Retinal pigment epithelial cell (primary cell): ENCODE results near the gene PLP1.
"Not testable (repeated sequence)": the region's sequence is repeated elsewhere in the genome, so short reads cannot be mapped to it uniquely, and the experiment has no call there.

Experiments
- DNase-seq: peaks from one replicate; pipeline ENCODE4 v3.0.0-alpha.2; 2010; ENCODE audit warnings: low read depth
- H3K4me3 ChIP-seq: 2 replicates; pipeline ENCODE4 v1.5.1; 2011; ENCODE audit warnings: mild to moderate bottlenecking, low read length, control low read depth, moderate library complexity
- TF ChIP-seq, protein P1 (sequence below): conservative IDR thresholded peaks from 2 replicates; pipeline ENCODE4 v1.5.1; 2011; ENCODE audit warnings: low read depth, low read length, control low read depth, inconsistent platforms

The PLP1 gene

GRCh38 chrX:103805860-103806259, 29.2 kb downstream of the PLP1 start:
- no peak for DNase-seq
- TF ChIP-seq, protein P1, sequence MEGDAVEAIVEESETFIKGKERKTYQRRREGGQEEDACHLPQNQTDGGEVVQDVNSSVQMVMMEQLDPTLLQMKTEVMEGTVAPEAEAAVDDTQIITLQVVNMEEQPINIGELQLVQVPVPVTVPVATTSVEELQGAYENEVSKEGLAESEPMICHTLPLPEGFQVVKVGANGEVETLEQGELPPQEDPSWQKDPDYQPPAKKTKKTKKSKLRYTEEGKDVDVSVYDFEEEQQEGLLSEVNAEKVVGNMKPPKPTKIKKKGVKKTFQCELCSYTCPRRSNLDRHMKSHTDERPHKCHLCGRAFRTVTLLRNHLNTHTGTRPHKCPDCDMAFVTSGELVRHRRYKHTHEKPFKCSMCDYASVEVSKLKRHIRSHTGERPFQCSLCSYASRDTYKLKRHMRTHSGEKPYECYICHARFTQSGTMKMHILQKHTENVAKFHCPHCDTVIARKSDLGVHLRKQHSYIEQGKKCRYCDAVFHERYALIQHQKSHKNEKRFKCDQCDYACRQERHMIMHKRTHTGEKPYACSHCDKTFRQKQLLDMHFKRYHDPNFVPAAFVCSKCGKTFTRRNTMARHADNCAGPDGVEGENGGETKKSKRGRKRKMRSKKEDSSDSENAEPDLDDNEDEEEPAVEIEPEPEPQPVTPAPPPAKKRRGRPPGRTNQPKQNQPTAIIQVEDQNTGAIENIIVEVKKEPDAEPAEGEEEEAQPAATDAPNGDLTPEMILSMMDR = no peak
- no peak overlapping the region for H3K4me3 ChIP-seq

DNA sequence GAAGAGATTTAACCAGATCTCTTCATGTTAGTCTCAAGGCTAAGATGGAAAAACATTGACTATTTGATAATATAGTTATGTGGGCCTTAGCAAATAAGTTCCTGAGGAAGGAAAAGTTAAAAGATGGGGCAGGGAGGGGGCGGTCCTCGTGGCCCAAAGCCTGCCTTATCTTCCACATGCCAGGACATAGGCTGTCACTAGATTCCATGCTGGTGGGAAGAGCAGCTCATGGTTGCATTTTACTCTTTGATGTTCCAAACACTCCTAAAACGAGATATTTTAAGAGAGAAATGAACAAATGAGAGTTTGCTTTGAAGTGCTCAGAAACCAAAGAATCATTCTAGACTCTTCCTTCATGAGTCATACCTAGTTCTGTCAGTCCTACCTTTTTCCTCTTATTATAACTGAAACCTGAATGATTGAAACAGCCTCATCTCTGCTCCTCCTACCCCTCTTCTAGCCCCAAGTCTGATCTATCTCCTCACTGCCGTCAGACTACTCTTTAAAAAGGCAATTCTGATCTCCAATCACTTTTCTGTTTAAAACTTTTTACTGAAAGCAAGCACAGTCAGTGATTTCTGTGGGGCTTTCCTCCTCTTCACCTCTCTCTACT, 30.3 kb downstream of the PLP1 start:
- DNase-seq = no peak
- TF ChIP-seq, protein P1 = no peak
- no peak overlapping the region for H3K4me3 ChIP-seq

- H3K4me3 ChIP-seq = no peak overlapping the region
- TF ChIP-seq, protein P1 = no peak
- no peak for DNase-seq
Observed at GRCh38 chrX:103811858-103812257, 35.2 kb downstream of the PLP1 start.

DNA sequence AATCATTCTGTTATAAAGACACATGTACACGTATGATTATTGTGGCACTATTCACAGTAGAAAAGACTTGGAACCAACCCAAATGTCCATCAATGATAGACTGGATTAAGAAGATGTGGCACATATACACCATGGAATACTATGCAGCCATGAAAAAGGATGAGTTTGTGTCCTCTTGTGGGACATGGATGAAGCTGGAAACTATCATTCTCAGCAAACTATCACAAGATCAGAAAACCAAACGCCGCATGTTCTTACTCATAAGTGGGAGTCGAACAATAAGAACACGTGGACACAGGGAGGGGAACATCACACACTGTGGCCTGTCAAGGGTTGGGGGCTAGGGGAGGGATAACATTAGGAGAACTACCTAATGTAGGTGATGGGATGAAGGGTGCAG, 40.5 kb downstream of the PLP1 start:
- DNase-seq = not testable (repeated sequence)

GRCh38 chrX:103817502-103817901, 40.9 kb downstream of the PLP1 start:
- H3K4me3 ChIP-seq = no peak overlapping the region
- DNase-seq = no peak
- TF ChIP-seq, protein P1 = peak; percentile 63

More for the DNA sequence above, 40.5 kb downstream of the PLP1 start:
- not testable (repeated sequence) for H3K4me3 ChIP-seq

DNA sequence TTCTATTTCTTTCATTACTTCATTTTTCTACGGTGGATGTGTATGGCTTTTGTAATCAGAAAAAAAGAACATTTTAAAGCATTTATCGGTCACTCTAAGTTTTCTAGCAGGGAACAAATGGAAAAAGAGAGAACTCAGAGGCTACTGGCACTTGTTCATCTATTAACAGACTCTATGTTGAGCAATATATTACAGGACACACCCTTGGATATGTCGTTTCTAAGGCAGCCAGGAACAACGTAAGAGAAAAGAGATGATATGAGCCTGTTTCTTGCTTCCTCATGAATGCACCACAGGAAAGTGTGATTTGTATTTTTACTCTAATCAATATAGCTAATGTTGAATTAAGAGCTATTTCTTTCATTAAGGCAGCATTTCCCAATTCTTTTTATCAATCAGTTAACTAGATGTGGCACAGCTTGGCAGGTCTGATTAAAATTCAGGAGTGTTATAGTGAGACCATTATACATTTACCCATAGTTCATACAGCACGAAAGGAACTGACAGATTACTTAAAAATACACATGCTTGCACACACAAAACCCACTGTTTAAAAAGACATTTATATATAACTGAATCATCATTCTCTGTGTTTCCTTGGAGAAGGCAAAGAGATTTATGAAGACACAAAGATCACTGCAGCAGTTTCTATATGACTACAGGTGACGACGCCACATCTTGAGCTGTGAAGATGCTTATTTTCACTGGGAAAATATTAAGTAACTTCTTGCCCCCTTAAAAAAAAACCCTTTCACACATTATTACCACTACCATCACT, 42.4 kb downstream of the PLP1 start:
- H3K4me3 ChIP-seq = no peak overlapping the region
- TF ChIP-seq, protein P1 = no peak
- DNase-seq = no peak

DNA sequence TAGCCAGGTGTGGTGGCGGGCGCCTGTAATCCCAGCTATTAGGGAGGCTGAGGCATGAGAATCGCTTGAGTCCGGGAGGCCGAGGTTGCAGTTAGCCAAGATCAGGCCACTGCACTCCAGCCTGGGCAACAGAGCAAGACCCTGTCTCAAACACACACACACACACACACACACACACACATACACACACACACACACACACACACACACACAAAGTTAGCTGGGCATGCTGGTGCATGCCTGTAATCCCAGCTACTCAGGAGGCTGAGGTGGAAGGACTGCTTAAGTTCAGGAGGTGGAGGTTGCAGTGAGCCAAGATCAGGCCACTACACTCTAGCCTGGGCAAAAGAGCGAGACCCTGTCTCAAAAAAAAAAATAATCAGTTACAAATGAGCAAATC, 44.2 kb downstream of the PLP1 start:
- DNase-seq, H3K4me3 ChIP-seq: not testable (repeated sequence)

DNA sequence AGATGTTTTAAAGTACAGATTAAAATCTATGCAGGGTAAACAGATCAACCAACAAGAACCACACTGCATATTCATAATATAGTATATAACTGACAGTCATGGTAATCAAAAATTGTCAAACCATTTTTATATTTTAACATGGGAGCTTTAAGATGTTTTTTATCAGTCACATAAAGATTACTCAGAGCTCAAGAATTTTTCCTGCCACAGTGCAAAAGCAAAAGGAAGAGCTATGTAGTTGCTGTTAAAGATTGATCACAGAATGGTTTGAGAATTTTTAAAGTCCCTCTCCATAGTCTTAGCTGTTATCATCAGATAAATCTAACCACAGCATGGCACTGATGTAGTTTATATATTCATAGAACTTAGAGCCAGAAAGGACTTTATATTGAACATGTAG, 47.0 kb downstream of the PLP1 start:
- no peak for DNase-seq
- H3K4me3 ChIP-seq = no peak overlapping the region
- TF ChIP-seq, protein P1 = no peak
